B cell (primary cell): Measurements from ENCODE around the gene GABPB1. TPM values are rescaled to one million over a fixed set of nuclear protein-coding genes. Genes with fewer than 3 reads are reported as not detected.

Experiments used
- ATAC-seq: fragments of 200-7000 bp; cut with Tn5 transposase; one replicate; pipeline ENCODE4 v1.10.0; 2021; ENCODE audit warnings: low read depth, mild to moderate bottlenecking, moderate number of reproducible peaks, moderate library complexity
- CTCF ChIA-PET: fragments of 350-600 bp; sonication (Branson Sonifier 250); formaldehyde crosslinking; loops from one replicate; lab custom pipeline; 2021; ENCODE audit warnings: antibody characterized with exemption, inconsistent platforms; lab: Charles Lee
- POLR2A ChIA-PET: fragments of 350-600 bp; sonication (Branson Sonifier 250); formaldehyde crosslinking; loops from one replicate; lab custom pipeline; 2021; ENCODE audit warnings: antibody characterized with exemption; lab: Charles Lee
- DNase-seq: peaks from one replicate; pipeline ENCODE4 v3.0.0; 2013
- H2AFZ ChIP-seq: 2 replicates; pipeline ENCODE4 v1.6.1; 2012; ENCODE audit warnings: mild to moderate bottlenecking, low read depth, low read length; ENCODE audit not compliant: insufficient read depth, poor library complexity, severe bottlenecking
- H3K27ac ChIP-seq, 2 donors: 1 replicate in 1 of 2; 2 replicates in 1 of 2; pipeline ENCODE4 v1.5.1; 2012 to 2013; ENCODE audit warnings: low read length in 2 of 2, mild to moderate bottlenecking in 2 of 2, moderate library complexity in 1 of 2
- H3K27me3 ChIP-seq, 4 experiments: fragments of 200-600 bp in 1 of 4; sonication (generic) in 1 of 4; replicated peaks in 1 of 4; 1 replicate in 2 of 4; 2 replicates in 2 of 4; pipeline versions ENCODE4 v1.6.1 to v1.7.0; 2013 to 2016; ENCODE audit warnings: low read length in 3 of 4, mild to moderate bottlenecking in 2 of 4, mixed read lengths in 1 of 4, moderate library complexity in 1 of 4; ENCODE audit not compliant: insufficient read depth in 4 of 4, control insufficient read depth in 3 of 4; ENCODE audit errors: control extremely low read depth in 1 of 4
- H3K36me3 ChIP-seq, 2 experiments: replicated peaks in 1 of 2; 1 replicate in 1 of 2; 2 replicates in 1 of 2; pipeline versions ENCODE4 v1.6.1 to v1.7.1; 2013; ENCODE audit warnings: low read length in 1 of 2; ENCODE audit not compliant: insufficient read depth in 2 of 2, control insufficient read depth in 1 of 2; ENCODE audit errors: control extremely low read depth in 1 of 2, extremely low read depth in 1 of 2
- H3K4me1 ChIP-seq, 2 donors: fragments of 200-600 bp in 1 of 2; sonication (generic) in 1 of 2; 1 replicate in 1 of 2; 2 replicates in 1 of 2; pipeline versions ENCODE4 v1.5.1 to v1.6.1; 2013 to 2017; ENCODE audit warnings: low read length in 2 of 2; ENCODE audit not compliant: control insufficient read depth in 2 of 2, insufficient read depth in 2 of 2
- H3K4me2 ChIP-seq: replicated peaks from 2 replicates; pipeline ENCODE3; 2012; ENCODE audit warnings: mild to moderate bottlenecking, low read depth, low read length; ENCODE audit not compliant: poor library complexity, severe bottlenecking
- H3K4me3 ChIP-seq, 5 experiments: fragments of 200-600 bp in 1 of 5; sonication (generic) in 1 of 5; 1 replicate in 3 of 5; 2 replicates in 2 of 5; pipeline versions ENCODE4 v1.5.1 to v1.7.0; 2011 to 2016; ENCODE audit warnings: low read length in 4 of 5, mild to moderate bottlenecking in 4 of 5, low read depth in 2 of 5, control low read depth in 1 of 5, moderate library complexity in 1 of 5; ENCODE audit not compliant: insufficient read depth in 1 of 5; ENCODE audit errors: control extremely low read depth in 1 of 5, extremely low read depth in 1 of 5
- H3K79me2 ChIP-seq: fragments of 200-600 bp; sonication (generic); one replicate; pipeline ENCODE4 v1.6.0; 2016; ENCODE audit warnings: low read length; ENCODE audit not compliant: control insufficient read depth, insufficient read depth
- H3K9ac ChIP-seq: fragments of 200-600 bp; sonication (generic); 2 replicates; pipeline ENCODE4 v1.6.1; 2017; ENCODE audit warnings: mild to moderate bottlenecking, low read length, moderate library complexity
- H3K9me3 ChIP-seq, 3 donors: one replicate each; pipeline versions ENCODE4 v1.6.1 to v1.7.1; 2013; ENCODE audit warnings: low read length in 2 of 3; ENCODE audit not compliant: control insufficient read depth in 2 of 3, insufficient read depth in 1 of 3; ENCODE audit errors: control extremely low read depth in 1 of 3
- H4K20me1 ChIP-seq: 2 replicates; pipeline ENCODE4 v1.6.0; 2012; ENCODE audit warnings: mild to moderate bottlenecking, low read length; ENCODE audit not compliant: insufficient read depth, control insufficient read depth, poor library complexity, severe bottlenecking
- H3K27ac Mint-ChIP-seq: one replicate; pipeline ENCODE4 v1.8.0; 2021; ENCODE audit warnings: mixed read lengths
- H3K27me3 Mint-ChIP-seq: one replicate; pipeline ENCODE4 v1.8.0; 2021; ENCODE audit warnings: mixed read lengths
- H3K4me1 Mint-ChIP-seq: one replicate; pipeline ENCODE4 v1.8.0; 2021; ENCODE audit warnings: mixed read lengths
- H3K4me3 Mint-ChIP-seq: one replicate; pipeline ENCODE4 v1.8.0; 2021; ENCODE audit warnings: mixed read lengths
- H3K9me3 Mint-ChIP-seq: one replicate; pipeline ENCODE4 v1.8.0; 2022; ENCODE audit warnings: mixed read lengths; ENCODE audit not compliant: insufficient read depth
- EZH2 ChIP-seq: IDR thresholded peaks from 2 replicates; pipeline ENCODE4 v1.6.1; 2012; ENCODE audit warnings: borderline replicate concordance, low read depth, mild to moderate bottlenecking, moderate library complexity, low read length; ENCODE audit not compliant: insufficient read depth, poor library complexity, severe bottlenecking
- WGBS: methylation state at CpG from one replicate; pipeline ENCODE4 v1.1.5; 2013; ENCODE audit warnings: missing lambda C conversion rate; ENCODE audit not compliant: insufficient coverage; 5-methylcytosine and 5-hydroxymethylcytosine counted together
- intact Hi-C: fragments of 100-400 bp; cut with micrococcal nuclease; formaldehyde crosslinking; loops from one replicate; pipeline ENCODE4 v1.10.0; 2022
- polyA plus RNA-seq: library from polyadenylated mRNA; depleted of rRNA; stranded (reverse); fragments of >200 nt; gene quantifications from 2 replicates; pipeline ENCODE4 v1.2.3, GENCODE V29; 2012
- total RNA-seq, 2 donors: library from RNA; stranded (reverse); fragments of 120-200 nt in 1 of 2; gene quantifications; 1 replicate in 1 of 2; 2 replicates in 1 of 2; pipeline versions ENCODE4 v1.2.3 to v1.2.4, GENCODE V29; 2013 to 2022
- TF ChIP-seq, protein P1 (sequence below): fragments of 200-600 bp; IDR thresholded peaks from one replicate; pipeline ENCODE4 v1.8.0; 2022; ENCODE audit warnings: antibody characterized with exemption, mild to moderate bottlenecking

The GABPB1 gene
- total and polyA plus RNA-seq, 2 donors (not counting 1 experiment from before 2014, with no cell fraction given), result 24.1 to 37.1 TPM

DNA sequence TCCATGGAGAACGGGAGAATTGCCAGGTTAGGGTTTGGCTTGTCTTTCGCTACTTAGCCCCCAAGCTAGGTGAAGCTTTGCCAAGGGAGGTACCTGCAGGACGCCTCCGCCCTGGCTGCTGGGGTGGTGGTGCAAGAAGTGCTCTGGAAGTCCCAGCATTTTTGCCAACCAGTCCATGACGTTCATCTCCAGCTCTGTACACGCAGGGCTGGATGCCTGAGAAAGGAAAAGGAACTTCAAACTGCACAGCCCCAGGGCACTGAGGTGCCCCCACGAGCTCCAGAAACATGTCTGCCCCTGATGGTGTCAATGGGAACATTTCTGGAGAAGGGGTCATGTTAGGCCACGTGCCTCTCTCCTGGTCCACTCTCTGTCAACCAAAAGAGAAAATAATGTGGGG is 97.7 kb downstream of the GABPB1 start:
- ChIA-PET CTCF (no interaction called here), POLR2A (no interaction called here)
- no peak overlapping the region for H3K4me2 ChIP-seq
- H4K20me1 ChIP-seq, result no peaks in the 10 kb centered on the region
- no peak overlapping the region for H3K27ac ChIP-seq
- no peak for TF ChIP-seq EZH2
- TF ChIP-seq, protein P1, sequence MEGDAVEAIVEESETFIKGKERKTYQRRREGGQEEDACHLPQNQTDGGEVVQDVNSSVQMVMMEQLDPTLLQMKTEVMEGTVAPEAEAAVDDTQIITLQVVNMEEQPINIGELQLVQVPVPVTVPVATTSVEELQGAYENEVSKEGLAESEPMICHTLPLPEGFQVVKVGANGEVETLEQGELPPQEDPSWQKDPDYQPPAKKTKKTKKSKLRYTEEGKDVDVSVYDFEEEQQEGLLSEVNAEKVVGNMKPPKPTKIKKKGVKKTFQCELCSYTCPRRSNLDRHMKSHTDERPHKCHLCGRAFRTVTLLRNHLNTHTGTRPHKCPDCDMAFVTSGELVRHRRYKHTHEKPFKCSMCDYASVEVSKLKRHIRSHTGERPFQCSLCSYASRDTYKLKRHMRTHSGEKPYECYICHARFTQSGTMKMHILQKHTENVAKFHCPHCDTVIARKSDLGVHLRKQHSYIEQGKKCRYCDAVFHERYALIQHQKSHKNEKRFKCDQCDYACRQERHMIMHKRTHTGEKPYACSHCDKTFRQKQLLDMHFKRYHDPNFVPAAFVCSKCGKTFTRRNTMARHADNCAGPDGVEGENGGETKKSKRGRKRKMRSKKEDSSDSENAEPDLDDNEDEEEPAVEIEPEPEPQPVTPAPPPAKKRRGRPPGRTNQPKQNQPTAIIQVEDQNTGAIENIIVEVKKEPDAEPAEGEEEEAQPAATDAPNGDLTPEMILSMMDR, result no peak
- Mint-ChIP-seq H3K27me3 (no peaks in the 10 kb centered on the region), H3K9me3 (no peaks in the 10 kb centered on the region), H3K27ac (no peak overlapping the region), H3K4me3 (no peak overlapping the region), H3K4me1 (peaks cover 3% of the 10 kb centered on the region)
- H3K36me3 ChIP-seq, result no peaks in the 10 kb centered on the region
- 94% methylated on average over 7 of the region's 8 CpGs for WGBS
- ATAC-seq (no peak), DNase-seq (no peak)
- intact Hi-C loops, result no loop called here
- H3K4me1 ChIP-seq, result peaks cover 0 to 3% of the 10 kb centered on the region in 2 donors
- no peak overlapping the region for H3K9ac ChIP-seq
- no peaks in the 10 kb centered on the region for H3K27me3 ChIP-seq
- no peak overlapping the region for H3K4me3 ChIP-seq
- no peak overlapping the region for H2AFZ ChIP-seq
- H3K9me3 ChIP-seq, result no peaks in the 10 kb centered on the region
- H3K79me2 ChIP-seq, result no peaks in the 10 kb centered on the region

DNA sequence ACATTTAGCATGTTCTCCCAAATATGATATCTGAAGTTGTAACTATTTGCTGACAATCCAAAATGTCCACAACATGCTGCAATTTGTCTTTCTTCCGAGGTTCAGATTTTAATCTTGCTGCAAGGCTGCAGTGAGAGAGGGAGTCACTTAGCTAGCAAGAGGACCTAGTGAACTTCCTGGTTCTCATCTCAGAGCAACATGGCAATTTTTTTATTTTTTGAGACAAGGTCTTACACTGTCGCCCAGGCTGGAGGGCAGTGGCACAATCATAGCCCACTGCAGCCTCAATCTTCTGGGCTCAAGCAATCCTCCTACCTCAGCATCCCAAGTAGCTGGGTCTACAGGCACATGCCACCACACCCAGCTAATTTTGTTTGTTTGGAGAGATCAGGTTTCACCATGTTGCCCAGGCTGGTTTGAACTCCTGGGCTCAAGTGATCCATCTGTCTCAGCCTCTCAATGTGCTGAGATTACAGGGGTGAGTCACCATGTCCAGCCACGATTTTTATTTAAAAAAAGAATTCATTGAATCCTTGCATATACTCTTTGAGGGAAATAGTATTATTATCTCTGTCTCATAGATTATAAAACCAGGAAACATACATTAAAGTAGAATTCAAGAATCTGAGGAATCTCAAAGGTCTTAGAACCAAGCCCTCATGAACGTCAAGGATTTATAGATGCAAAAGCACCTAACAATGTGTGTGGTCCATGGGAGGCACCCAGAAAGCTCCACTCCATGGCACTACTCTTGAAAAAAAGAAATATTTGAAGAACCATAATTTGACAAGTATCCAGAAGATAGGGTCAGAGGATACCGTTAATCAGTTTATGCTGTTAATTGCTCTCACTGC is 98.6 kb downstream of the GABPB1 start:
- Histone ChIP-seq H3K27ac (no peak overlapping the region), H3K4me2 (no peak overlapping the region), H3K9ac (no peak overlapping the region), H4K20me1 (no peaks in the 10 kb centered on the region), H3K27me3 (no peaks in the 10 kb centered on the region), H3K9me3 (no peaks in the 10 kb centered on the region), H3K79me2 (no peaks in the 10 kb centered on the region), H3K36me3 (no peaks in the 10 kb centered on the region), H3K4me1 (peaks cover 0 to 3% of the 10 kb centered on the region in 2 donors), H3K4me3 (no peak overlapping the region), H2AFZ (no peak overlapping the region)
- POLR2A ChIA-PET, result no interaction called here
- H3K27me3 Mint-ChIP-seq, result no peaks in the 10 kb centered on the region
- TF ChIP-seq, protein P1, result no peak
- TF ChIP-seq EZH2, result no peak
- DNase-seq (no peak), ATAC-seq (no peak)
- no peaks in the 10 kb centered on the region for H3K9me3 Mint-ChIP-seq
- no peak overlapping the region for H3K4me3 Mint-ChIP-seq
- H3K4me1 Mint-ChIP-seq, result peaks cover 3% of the 10 kb centered on the region
- H3K27ac Mint-ChIP-seq, result no peak overlapping the region
- intact Hi-C loops, result no loop called here
- 94% methylated on average over 2 of the region's 5 CpGs for WGBS
- CTCF ChIA-PET, result no interaction called here
